ENCODE measurements around the gene ST8SIA1. TPM values are rescaled to one million over a fixed set of nuclear protein-coding genes. Genes with fewer than 3 reads are reported as not detected.

Gene ST8SIA1
- total and polyA plus RNA-seq, 2 of the 8 experiments (the other 6 are each of a cell fraction or from before 2014, with no cell fraction given): 1.9 to 4.4 TPM

GRCh38 chr12:22254478-22254877 lies 80.0 kb downstream of the ST8SIA1 start:
- Histone ChIP-seq H2BK5ac (ENCODE audit: low read depth, low read length) (no peak overlapping the region), H3K27ac (ENCODE audit: low read depth, low read length) (no peak overlapping the region), H2BK20ac (ENCODE audit: low read length) (no peak overlapping the region), H3K4ac (replicated peaks; ENCODE audit: insufficient read length, low read depth, low read length) (no peak overlapping the region), H3K4me3 (ENCODE audit: extremely low read depth in 1 of 4, insufficient read depth in 2 of 4, low read depth in 3 of 4, low read length in 4 of 4) (no peak overlapping the region), H3K4me1 (replicated peaks in 1 of 4; ENCODE audit: control insufficient read depth in 3 of 4, insufficient read depth in 4 of 4, low read length in 3 of 4) (peaks cover 0 to 6% (median 2%) of the 10 kb centered on the region in 4 experiments; a peak in 2 of 7 replicates), H3K27me3 (replicated peaks in 1 of 4; ENCODE audit: control insufficient read depth in 3 of 4, extremely low read depth in 1 of 4, insufficient read depth in 3 of 4, low read length in 3 of 4) (no peaks in the 10 kb centered on the region), H3K9me3 (ENCODE audit: insufficient read depth in 2 of 2, low read depth in 1 of 2, low read length in 1 of 2) (no peaks in the 10 kb centered on the region), H3K4me2 (ENCODE audit: insufficient read depth in 1 of 2, low read depth in 2 of 2, low read length in 2 of 2) (peak overlapping the region in 1 of 2 experiments; percentile 35; a peak in 1 of 4 replicates), H4K91ac (replicated peaks; ENCODE audit: insufficient read length, low read length) (no peak overlapping the region), H3K18ac (ENCODE audit: extremely low read depth, low read length) (no peak overlapping the region), H3K23ac (ENCODE audit: insufficient read length) (no peak overlapping the region), H3K14ac (ENCODE audit: insufficient read length) (no peak overlapping the region), H2AFZ (ENCODE audit: low read length) (no peak overlapping the region), H3K79me1 (ENCODE audit: low read depth, low read length) (no peaks in the 10 kb centered on the region), H4K20me1 (replicated peaks in 1 of 2; ENCODE audit: control insufficient read depth in 1 of 2, insufficient read depth in 2 of 2, low read length in 2 of 2) (no peaks in the 10 kb centered on the region), H3K56ac (replicated peaks; ENCODE audit: insufficient read length, low read depth, low read length) (no peak overlapping the region), H2BK15ac (ENCODE audit: low read length) (no peak overlapping the region), H3K79me2 (ENCODE audit: control insufficient read depth in 1 of 2, insufficient read depth in 2 of 2, low read length in 2 of 2) (no peaks in the 10 kb centered on the region), H4K5ac (ENCODE audit: insufficient read length, low read depth, low read length) (no peak overlapping the region), H3K9ac (replicated peaks in 1 of 4; ENCODE audit: extremely low read depth in 1 of 4, low read depth in 3 of 4, low read length in 3 of 4) (no peak overlapping the region), H2BK120ac (replicated peaks; ENCODE audit: low read depth, low read length) (no peak overlapping the region), H3K36me3 (ENCODE audit: control insufficient read depth in 2 of 4, insufficient read depth in 4 of 4, low read length in 3 of 4) (no peaks in the 10 kb centered on the region), H2BK12ac (ENCODE audit: low read depth, low read length) (no peak overlapping the region; the same call in 1 of the 2 replicates), H2AK5ac (ENCODE audit: low read depth, low read length) (no peak overlapping the region), H3K23me2 (ENCODE audit: low read depth, low read length) (no peaks in the 10 kb centered on the region), H4K8ac (ENCODE audit: extremely low read depth, insufficient read depth, low read length) (no peak overlapping the region; the same call in 1 of the 2 replicates)
- no peak for DNase-seq (ENCODE audit: low read depth in 1 of 2, low spot score in 2 of 2)
- no peak for FAIRE-seq
- 90% methylated on average over 7 of the region's 7 CpGs; no CpG with 5 or more reads in 1 of the 2 experiments for WGBS, 2 experiments (ENCODE audit: extremely low coverage in 1 of 2, insufficient coverage in 1 of 2, insufficient read length in 1 of 2, insufficient replicate concordance in 2 of 2, low coverage in 1 of 2, low lambda C conversion rate in 2 of 2, missing lambda C conversion rate in 1 of 2)
- ChIA-PET CTCF (ENCODE audit: partially characterized antibody) (no interaction called here), POLR2A (ENCODE audit: partially characterized antibody) (no interaction called here)
- TF ChIP-seq CHD1 (IDR thresholded peaks at IDR 0.05; ENCODE audit: low read depth, low read length) (no peak), CHD2 (IDR thresholded peaks at IDR 0.05; ENCODE audit: low read length) (no peak)
